Activated T-cell treated with anti-CD3 and anti-CD28 coated beads, Interleukin-2, amount 50 U/mL, for 1 hour (primary cell): ENCODE results near the gene NT5C1B.
A peak's percentile ranks its signal among the peaks of the same experiment; 100 is the strongest.

Experiments
- DNase-seq: peaks from one replicate; pipeline ENCODE4 v3.0.0-alpha.2; 2020

NT5C1B gene

DNA sequence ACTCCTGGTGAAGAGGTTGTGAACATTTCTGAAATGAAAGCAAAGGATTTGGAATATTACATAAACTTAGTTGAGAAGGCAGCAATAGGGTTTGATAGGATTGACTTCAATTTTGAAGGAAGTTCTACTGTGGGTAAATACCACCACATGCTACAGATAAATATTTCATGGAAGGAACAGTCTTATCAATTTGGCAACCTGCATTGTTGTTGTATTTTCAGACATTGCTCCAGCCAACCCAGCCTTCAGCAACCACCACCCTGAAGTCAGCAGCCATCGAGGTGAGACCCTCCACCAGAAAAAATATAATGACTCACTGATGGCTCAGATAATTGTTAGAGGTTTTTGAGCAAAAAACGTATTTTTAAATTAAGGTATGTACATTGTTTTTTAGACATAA is 38.9 kb downstream of the NT5C1B start:
- no peak for DNase-seq

DNA sequence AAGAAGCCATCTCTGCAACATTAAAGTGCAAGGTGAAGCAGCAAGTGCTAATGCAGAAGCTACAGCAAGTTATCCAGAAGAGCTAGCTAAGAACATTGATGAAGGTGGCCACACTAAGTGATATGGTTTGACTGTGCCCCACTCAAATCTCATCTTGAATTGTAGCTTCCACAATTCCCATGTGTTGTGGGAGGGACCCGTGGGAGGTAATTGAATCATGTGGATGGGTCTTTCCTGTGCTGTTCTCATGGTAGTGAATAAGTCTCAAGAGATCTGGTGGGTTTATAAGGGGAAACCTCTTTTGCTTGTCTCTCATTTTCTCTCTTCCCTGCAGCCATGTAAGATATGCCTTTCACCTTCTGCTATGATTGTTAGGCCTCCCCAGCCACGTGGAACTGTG is 40.3 kb downstream of the NT5C1B start:
- no peak for DNase-seq

GRCh38 chr2:18548621-18549020 is 40.7 kb downstream of the NT5C1B start:
- DNase-seq = no peak

GRCh38 chr2:18546567-18546966 is 42.8 kb downstream of the NT5C1B start:
- DNase-seq = no peak

DNA sequence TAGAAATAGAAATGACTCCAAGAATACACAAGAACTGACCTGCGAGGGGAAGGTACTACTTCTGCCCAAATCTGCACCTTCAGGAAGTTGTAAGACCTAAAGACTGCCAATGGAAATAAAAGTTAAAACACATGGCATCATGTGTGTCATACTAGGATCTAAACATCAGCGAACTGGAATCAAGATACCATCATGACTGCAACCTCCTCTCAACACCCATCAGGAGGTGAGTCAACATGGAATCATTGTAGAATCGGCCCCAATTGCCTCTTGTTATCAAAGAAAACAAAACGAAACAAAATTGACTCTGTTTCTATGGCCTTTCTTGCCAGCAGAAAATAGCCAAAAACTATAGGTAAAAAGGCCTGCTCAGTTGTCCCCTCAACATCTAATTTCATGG is 44.0 kb downstream of the NT5C1B start:
- DNase-seq = no peak

GRCh38 chr2:18544171-18544570 is 45.2 kb downstream of the NT5C1B start:
- no peak for DNase-seq

GRCh38 chr2:18540872-18541271 is 48.5 kb downstream of the NT5C1B start:
- DNase-seq = no peak

- no peak for DNase-seq
Measured at GRCh38 chr2:18536697-18537096, 52.7 kb downstream of the NT5C1B start.

- DNase-seq = no peak
Measured at GRCh38 chr2:18536100-18536499, 53.3 kb downstream of the NT5C1B start.

GRCh38 chr2:18531194-18531593 is 58.2 kb downstream of the NT5C1B start:
- DNase-seq = no peak

DNA sequence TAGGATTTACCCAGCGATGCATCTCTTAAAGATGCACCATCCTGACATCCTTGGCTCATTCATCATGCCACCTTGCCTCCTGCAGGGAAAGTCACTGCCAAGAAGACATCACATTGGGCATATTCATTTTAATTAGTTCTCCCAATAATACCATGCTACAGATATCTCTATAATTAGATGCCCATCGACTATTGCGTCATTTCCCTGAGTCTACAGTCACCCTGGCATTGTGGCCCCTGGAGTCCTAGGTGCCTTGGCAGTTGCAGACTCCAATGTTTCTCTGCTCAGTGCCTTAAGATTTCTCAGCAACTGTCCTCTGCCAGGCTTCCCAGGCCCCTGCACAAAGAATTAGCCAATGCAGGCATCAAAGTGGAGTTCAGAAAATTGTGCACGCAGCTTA is 61.5 kb downstream of the NT5C1B start:
- DNase-seq = no peak

DNA sequence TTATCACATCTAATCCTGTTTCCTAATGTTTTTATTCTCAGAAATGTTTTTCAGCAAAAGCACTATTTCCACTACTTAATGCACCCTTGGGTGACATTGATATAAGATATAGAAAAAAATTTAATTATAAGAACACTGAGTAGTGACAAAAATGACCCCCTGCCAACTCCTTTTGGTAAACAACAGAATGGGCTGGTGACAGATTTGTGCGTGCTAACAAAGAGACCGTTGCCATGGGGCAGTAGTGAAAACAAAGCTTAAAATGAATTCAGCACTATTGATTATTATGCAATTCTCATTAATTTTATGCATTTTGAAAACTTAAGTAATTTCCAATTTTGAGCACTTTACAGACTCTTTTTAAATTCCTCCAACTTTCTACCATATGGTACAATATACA is 62.0 kb downstream of the NT5C1B start:
- no peak for DNase-seq

GRCh38 chr2:18526429-18526828 is 62.9 kb downstream of the NT5C1B start:
- DNase-seq = no peak

DNA sequence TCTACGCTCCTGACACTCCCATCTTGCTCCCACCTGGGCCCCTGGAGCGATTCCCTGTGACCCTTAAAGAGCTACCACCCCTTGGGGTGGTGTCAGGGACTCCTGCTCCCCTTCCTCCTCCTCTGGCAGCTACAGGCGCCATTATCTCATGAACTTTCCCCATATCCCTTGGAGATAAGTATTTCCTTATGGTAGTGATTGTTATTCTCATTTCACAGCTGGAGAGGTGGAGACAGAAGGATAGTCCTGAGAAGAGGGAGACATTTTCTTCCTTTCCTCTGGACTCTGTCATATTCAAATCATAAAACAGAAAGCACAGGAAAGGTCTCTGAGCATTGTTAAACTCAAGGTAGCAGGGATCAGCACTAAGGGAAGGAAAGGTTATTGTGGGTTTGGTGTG is 63.5 kb downstream of the NT5C1B start:
- no peak for DNase-seq

- DNase-seq = no peak
Measured at GRCh38 chr2:18525236-18525635, 64.1 kb downstream of the NT5C1B start.

DNA sequence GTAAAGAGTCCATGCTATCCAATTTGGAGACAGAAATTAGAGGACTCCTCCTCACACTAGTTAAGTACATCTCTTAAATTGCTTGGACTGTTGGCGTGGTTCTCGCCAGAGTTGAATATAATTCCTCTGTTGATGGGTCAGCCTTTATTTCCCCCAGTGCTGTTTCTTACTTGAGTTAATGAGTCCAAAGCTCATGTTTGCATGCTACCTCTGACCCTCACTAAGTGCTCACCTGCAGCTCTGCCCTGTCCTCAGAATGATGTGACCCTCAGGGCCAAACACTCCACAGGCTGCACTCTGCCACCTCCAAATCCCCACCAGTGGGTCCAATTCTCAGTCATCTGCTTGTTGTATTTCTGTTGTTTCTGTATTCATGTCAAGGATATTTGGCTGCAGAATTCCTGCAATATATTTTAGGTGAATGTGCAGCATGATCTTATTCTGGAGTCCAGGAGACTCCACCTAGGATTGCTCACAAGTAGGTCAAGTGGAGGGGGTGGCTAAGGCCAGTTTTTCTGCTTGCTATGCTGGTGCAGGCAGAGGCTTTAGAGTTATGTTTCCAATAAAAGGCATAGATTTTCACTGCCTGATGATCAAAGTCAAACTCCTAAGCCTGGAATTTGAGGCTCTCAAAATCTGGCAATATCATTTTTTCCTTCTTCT is 66.8 kb downstream of the NT5C1B start:
- DNase-seq = no peak

DNA sequence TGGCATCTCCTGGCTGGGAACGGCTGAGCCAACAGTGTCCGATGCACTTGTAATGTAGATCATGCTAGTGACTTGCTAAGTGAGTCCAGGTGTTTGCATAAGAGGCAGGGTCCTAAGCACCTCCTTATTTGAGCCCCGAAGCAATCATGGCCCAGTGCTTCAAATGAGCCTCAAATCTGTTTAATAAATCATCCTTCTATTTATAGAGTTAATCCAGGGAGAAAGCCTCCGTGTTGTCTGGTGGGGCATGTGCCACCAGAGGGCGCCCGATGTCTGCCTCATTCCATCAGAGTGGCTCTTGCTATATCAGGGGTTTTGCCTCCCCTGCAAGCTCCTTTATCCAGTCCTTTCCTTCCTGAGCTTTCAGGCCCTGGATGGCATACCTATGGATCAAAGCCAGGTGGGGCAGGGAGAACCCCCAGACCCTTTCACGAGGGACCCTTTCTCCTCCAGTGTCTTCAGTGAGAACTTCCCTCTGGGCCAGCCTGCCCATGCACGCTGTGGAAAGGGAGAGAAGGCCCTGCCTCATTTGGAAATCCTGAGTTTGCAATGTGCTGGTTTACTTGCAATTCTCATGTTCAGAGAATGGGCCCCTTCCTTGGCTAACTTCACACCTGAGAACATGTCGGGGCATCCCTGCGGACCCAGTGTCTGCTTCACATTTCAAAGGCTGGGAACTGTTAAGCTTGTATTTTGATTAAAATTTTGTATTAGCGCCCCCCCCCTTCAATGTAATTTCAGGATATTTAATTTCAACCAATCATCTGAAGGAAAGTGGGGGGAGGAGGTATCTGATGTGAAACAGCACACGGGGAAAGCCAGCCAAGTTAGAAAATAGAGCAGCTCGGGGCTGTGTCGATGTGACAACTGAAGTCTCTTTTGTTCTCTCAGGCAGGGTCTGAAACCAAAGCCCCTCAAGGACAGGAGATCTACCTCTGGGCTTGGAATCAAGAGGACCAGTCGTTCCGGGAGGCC is 68.6 kb downstream of the NT5C1B start:
- peak; percentile 77 for DNase-seq

DNA sequence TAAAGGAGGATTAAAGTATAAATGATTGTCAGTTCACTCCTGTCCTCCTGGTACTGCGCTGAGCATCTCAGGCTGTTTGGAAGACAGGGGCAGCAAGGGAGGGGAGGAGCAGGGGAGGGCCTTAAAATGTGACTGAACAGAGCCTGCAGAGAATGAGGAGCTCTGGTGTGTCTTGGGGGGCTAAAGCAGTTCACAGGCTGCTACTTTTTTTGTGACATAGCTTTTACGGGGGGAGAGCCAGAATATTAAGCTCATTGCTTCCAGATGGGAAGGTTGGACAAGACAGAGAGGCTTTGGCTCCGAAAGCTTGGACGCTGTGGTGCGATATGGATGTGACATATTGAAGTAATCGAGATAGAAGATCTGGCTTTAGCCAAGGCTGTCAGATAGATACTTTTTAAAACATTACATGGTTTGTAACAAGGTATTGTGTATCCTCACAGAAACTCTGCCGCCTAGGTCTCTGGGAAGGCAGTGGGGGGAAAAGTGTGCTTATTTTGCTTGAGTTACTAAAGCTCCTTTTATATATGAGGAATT is 69.4 kb downstream of the NT5C1B start:
- DNase-seq = no peak

DNA sequence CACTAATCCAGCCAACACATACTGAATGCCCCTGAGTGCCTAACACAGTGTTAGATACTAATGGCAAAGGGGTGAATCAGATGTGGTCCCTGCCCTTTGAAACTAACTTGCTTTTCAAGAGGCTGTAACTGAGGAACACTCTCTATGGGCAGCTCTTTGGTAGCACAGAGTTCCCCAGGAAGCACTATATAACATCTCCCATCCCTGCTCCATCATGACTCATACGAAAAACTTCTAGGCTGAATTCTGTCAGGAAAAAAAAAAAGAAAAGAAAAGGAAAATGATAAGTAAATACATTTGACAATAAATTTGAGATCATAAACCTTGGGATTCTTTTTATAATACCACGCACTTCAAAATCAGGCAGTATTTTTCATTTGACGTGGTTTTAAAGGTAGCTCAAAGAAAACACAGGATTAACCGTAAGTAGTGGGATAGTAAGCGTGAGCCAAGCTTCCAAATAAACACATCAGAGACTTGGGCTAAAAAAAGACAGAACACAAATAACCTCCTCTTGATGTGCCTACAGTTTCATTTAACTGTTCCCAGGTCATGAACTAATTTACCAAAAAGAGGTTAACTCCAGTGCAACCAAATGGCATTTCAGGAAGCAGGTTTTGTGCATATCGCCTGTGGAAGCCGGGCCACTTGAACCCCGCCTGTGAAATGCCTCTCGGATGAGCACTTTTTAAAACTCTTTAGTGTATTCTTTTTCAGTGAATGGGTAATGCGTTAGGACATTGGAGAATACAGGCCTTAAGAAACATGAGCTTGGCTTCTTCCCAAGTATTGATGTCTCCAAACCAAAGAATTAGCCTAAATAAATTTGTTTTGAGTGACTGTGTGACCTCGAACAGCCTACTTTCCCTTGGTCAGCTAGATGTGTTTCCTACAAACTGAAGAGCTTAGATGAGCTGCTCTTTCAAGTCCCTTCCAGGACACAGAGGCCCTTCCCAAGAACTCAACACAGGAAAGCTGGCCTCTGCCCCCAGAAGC is 71.0 kb downstream of the NT5C1B start:
- no peak for DNase-seq

GRCh38 chr2:18517386-18517785 is 72.0 kb downstream of the NT5C1B start:
- DNase-seq = no peak

- DNase-seq = no peak
Measured at GRCh38 chr2:18516112-18516511, 73.3 kb downstream of the NT5C1B start.
